Measurements from ENCODE around the gene ATP2A1. TPM values are rescaled to one million over a fixed set of nuclear protein-coding genes. Genes with fewer than 3 reads are reported as not detected.
A peak's percentile ranks its signal among the peaks of the same experiment; 100 is the strongest.

ATP2A1 gene
- total RNA-seq, 1 experiment from 2014 or later, result 10.3 TPM

DNA sequence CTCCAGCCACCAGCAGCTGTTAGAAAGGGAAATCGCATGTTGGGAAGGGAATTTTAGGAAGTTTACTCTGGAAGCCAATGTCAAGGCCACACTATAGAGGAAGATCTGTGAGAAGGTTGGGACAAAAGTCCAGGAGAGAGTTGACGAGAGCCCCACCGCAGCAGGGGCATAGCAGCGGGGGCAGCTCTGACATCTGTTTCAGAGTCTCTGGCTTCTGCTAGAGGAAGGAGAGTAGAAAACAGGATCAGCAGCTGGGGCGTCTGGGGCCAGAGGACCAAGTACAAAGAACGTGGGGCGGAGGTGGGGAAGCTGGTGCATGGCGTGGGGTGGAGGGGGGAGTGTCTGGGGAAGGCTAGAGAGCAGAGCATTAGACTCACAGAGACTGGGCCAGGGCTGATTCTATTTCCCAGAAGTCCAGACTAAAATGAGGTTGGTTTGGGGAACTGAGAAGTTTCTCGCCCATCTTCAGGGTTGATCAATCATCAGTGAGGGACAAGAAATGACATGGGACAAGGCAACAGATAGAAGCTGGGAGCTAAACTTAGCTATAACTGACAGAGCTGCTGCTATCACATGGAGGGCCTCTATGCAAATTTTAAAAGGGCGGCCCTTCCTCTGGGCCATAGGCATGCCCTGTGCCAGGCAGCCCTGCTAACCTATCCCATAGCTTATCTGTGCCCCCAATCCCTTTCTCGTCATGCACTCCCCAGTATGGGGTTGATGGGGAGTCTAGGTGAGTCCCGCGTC is 45.5 kb downstream of the ATP2A1 start:
- Histone ChIP-seq H3K9me3 (ENCODE audit: control insufficient read depth in 1 of 2, insufficient read depth in 1 of 2, low read depth in 1 of 2, low read length in 2 of 2) (no peaks in the 10 kb centered on the region), H3K9me2 (ENCODE audit: insufficient read depth) (no peaks in the 10 kb centered on the region), H3K9ac (ENCODE audit: low read length) (peak overlapping the region; percentile 79), H2AFZ (ENCODE audit: low read depth, low read length, poor library complexity, severe bottlenecking) (peak overlapping the region; percentile 78), H3K27me3 (ENCODE audit: insufficient read depth, low read length) (no peaks in the 10 kb centered on the region), H3K79me2 (ENCODE audit: insufficient read depth, low read length) (no peaks in the 10 kb centered on the region; the same call in 1 of the 2 replicates), H3K36me3 (ENCODE audit: control insufficient read depth in 1 of 2, insufficient read depth in 2 of 2, low read length in 2 of 2) (peaks cover 1 to 7% of the 10 kb centered on the region in 2 experiments; a peak in 2 of 4 replicates), H3K4me2 (ENCODE audit: low read length) (peak overlapping the region; percentile 100), H3K4me3 (replicated peaks in 1 of 2; ENCODE audit: low read depth in 1 of 2, low read length in 2 of 2) (peak overlapping the region; percentile 60 to 77), H4K20me1 (ENCODE audit: insufficient read depth) (no peaks in the 10 kb centered on the region), H3K4me1 (ENCODE audit: control insufficient read depth in 1 of 2, insufficient read depth in 2 of 2, low read length in 2 of 2) (peaks cover 7 to 20% of the 10 kb centered on the region in 2 experiments), H3K27ac (ENCODE audit: low read depth, low read length) (peak overlapping the region; percentile 75)
- POLR2A ChIA-PET, result interaction anchor here (0.6 kb wide), 1 partner anchor 23 kb away, joined by 3 read pairs; no protein-coding TSS in a partner anchor
- no TSS peak for BruUV-seq (replicated peaks)
- intact Hi-C loops (cut with micrococcal nuclease), result loop anchor here (1.0 kb wide), 1 partner anchor 22 kb away; no protein-coding TSS in a partner anchor
- ATAC-seq (peak; percentile 20), DNase-seq (ENCODE audit: low read depth, low spot score) (no peak)
- CTCF ChIA-PET, result interaction anchor here (1.2 to 1.8 kb wide), 2 partner anchors 12 to 21 kb away, joined by 5 to 10 read pairs; no protein-coding TSS in a partner anchor
- TF ChIP-seq TCF7L2 (IDR thresholded peaks at IDR 0.05; ENCODE audit: borderline replicate concordance, extremely low read depth, insufficient read depth, insufficient read length) (no peak), SRF (IDR thresholded peaks at IDR 0.05; ENCODE audit: low read depth) (no peak), SP1 (IDR thresholded peaks at IDR 0.05; ENCODE audit: low read depth) (no peak), ELF1 (IDR thresholded peaks at IDR 0.05; ENCODE audit: borderline replicate concordance, low read depth) (no peak), POLR2AphosphoS5 (IDR thresholded peaks at IDR 0.05; ENCODE audit: low read depth, low read length) (no peak), ZNF274 (IDR thresholded peaks at IDR 0.05; ENCODE audit: low read depth, low read length) (no peak), EGR1 (IDR thresholded peaks at IDR 0.05; ENCODE audit: low read depth) (no peak), POLR2A (IDR thresholded peaks at IDR 0.05; ENCODE audit: borderline replicate concordance, extremely low read depth, insufficient read depth, insufficient read length) (no peak), FOSL1 (IDR thresholded peaks at IDR 0.05; ENCODE audit: low read depth) (no peak), EZH2phosphoT487 (IDR thresholded peaks at IDR 0.05; ENCODE audit: borderline replicate concordance) (no peak), RAD21 (IDR thresholded peaks at IDR 0.05; ENCODE audit: low read depth) (no peak), EZH2 (IDR thresholded peaks at IDR 0.05) (no peak), YY1 (IDR thresholded peaks at IDR 0.05; ENCODE audit: extremely low read depth, insufficient replicate concordance, low read depth, low read length) (no peak)
- TF ChIP-seq, protein P1, sequence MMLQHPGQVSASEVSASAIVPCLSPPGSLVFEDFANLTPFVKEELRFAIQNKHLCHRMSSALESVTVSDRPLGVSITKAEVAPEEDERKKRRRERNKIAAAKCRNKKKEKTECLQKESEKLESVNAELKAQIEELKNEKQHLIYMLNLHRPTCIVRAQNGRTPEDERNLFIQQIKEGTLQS (IDR thresholded peaks at IDR 0.05), result no peak
- TF ChIP-seq, protein P2, sequence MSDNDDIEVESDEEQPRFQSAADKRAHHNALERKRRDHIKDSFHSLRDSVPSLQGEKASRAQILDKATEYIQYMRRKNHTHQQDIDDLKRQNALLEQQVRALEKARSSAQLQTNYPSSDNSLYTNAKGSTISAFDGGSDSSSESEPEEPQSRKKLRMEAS (IDR thresholded peaks at IDR 0.05), result no peak
- RAD21 ChIA-PET (ENCODE audit: low non-redundant PET in 1 of 2, low total read pairs in 2 of 2, uncharacterized antibody in 2 of 2, unreplicated experiment in 2 of 2), result interaction anchor here in 1 of 2 experiments (0.6 kb wide), 1 partner anchor 26 kb away, joined by 3 read pairs; no protein-coding TSS in a partner anchor

Measured in HCT116 (cell line).